Duodenal mucosa (tissue), 2 donors: ENCODE measurements around the gene CD3D.

ENCODE experiments used
- H3K27ac ChIP-seq: one replicate; pipeline ENCODE4 v1.7.0; 2013; ENCODE audit warnings: low read depth, low read length
- H3K27me3 ChIP-seq, 2 donors: one replicate each; pipeline ENCODE4 v1.7.0; 2013; ENCODE audit warnings: low read length in 2 of 2, control low read depth in 1 of 2; ENCODE audit not compliant: insufficient read depth in 2 of 2, control insufficient read depth in 1 of 2
- H3K36me3 ChIP-seq, 2 donors: one replicate each; pipeline ENCODE4 v1.7.0; 2013; ENCODE audit warnings: low read length in 2 of 2, control low read depth in 1 of 2; ENCODE audit not compliant: insufficient read depth in 2 of 2, control insufficient read depth in 1 of 2
- H3K4me1 ChIP-seq, 2 donors: one replicate each; pipeline ENCODE4 v1.7.0; 2013; ENCODE audit warnings: low read length in 2 of 2, control low read depth in 1 of 2; ENCODE audit not compliant: insufficient read depth in 2 of 2, control insufficient read depth in 1 of 2
- H3K4me3 ChIP-seq, 2 donors: one replicate each; pipeline ENCODE4 v1.7.0; 2013; ENCODE audit warnings: low read length in 2 of 2, low read depth in 1 of 2
- H3K9ac ChIP-seq, 2 donors: one replicate each; pipeline ENCODE4 v1.7.0; 2013; ENCODE audit warnings: low read length in 2 of 2, low read depth in 1 of 2
- H3K9me3 ChIP-seq, 2 donors: one replicate each; pipeline ENCODE4 v1.7.0; 2013; ENCODE audit warnings: low read length in 2 of 2, control low read depth in 1 of 2; ENCODE audit not compliant: control insufficient read depth in 1 of 2

CD3D gene

GRCh38 chr11:118341261-118341660 lies 1.2 kb downstream of the CD3D start:
- Histone ChIP-seq H3K27me3 (no peaks in the 10 kb centered on the region), H3K9me3 (no peaks in the 10 kb centered on the region), H3K27ac (no peak overlapping the region), H3K4me3 (peak overlapping the region; percentile 36 to 53), H3K4me1 (no peaks in the 10 kb centered on the region), H3K36me3 (no peaks in the 10 kb centered on the region), H3K9ac (peak overlapping the region in 1 of 2 donors; percentile 16)

- Histone ChIP-seq H3K4me1 (no peaks in the 10 kb centered on the region), H3K4me3 (peak overlapping the region; percentile 29 to 53), H3K27ac (no peak overlapping the region), H3K9ac (no peak overlapping the region), H3K9me3 (no peaks in the 10 kb centered on the region), H3K27me3 (no peaks in the 10 kb centered on the region), H3K36me3 (no peaks in the 10 kb centered on the region)
Observed at GRCh38 chr11:118340449-118340848, 2.1 kb downstream of the CD3D start.

- Histone ChIP-seq H3K36me3 (no peaks in the 10 kb centered on the region), H3K4me1 (no peaks in the 10 kb centered on the region), H3K9me3 (no peaks in the 10 kb centered on the region), H3K27me3 (no peaks in the 10 kb centered on the region), H3K9ac (no peak overlapping the region), H3K4me3 (peak overlapping the region in 1 of 2 donors; percentile 3), H3K27ac (peak overlapping the region; percentile 23)
Observed at GRCh38 chr11:118339281-118339961, 3.1 kb downstream of the CD3D start.

GRCh38 chr11:118338637-118339061 lies 3.9 kb downstream of the CD3D start:
- Histone ChIP-seq H3K9me3 (no peaks in the 10 kb centered on the region), H3K36me3 (no peaks in the 10 kb centered on the region), H3K27ac (no peak overlapping the region), H3K9ac (no peak overlapping the region), H3K4me1 (no peaks in the 10 kb centered on the region), H3K27me3 (no peaks in the 10 kb centered on the region), H3K4me3 (no peak overlapping the region)

- Histone ChIP-seq H3K4me3 (no peak overlapping the region), H3K27ac (no peak overlapping the region)
Observed at GRCh38 chr11:118334745-118335144, 7.8 kb downstream of the CD3D start.

GRCh38 chr11:118328745-118329144 lies 13.8 kb downstream of the CD3D start:
- Histone ChIP-seq H3K27ac (no peak overlapping the region), H3K4me3 (no peak overlapping the region), H3K36me3 (no peaks in the 10 kb centered on the region), H3K4me1 (no peaks in the 10 kb centered on the region), H3K27me3 (no peaks in the 10 kb centered on the region), H3K9me3 (no peaks in the 10 kb centered on the region), H3K9ac (no peak overlapping the region)

More at GRCh38 chr11:118334745-118335144, 7.8 kb downstream of the CD3D start:
- H3K9ac ChIP-seq, result no peak overlapping the region
- H3K9me3 ChIP-seq, result no peaks in the 10 kb centered on the region
- H3K36me3 ChIP-seq, result no peaks in the 10 kb centered on the region
- H3K4me1 ChIP-seq, result no peaks in the 10 kb centered on the region
- H3K27me3 ChIP-seq, result no peaks in the 10 kb centered on the region

- H3K27me3 ChIP-seq, result no peaks in the 10 kb centered on the region
- peaks cover 5 to 9% of the 10 kb centered on the region in 2 donors for H3K4me1 ChIP-seq
Observed at GRCh38 chr11:118325283-118325682, 17.2 kb downstream of the CD3D start.

GRCh38 chr11:118322721-118323120 lies 19.8 kb downstream of the CD3D start:
- Histone ChIP-seq H3K9me3 (no peaks in the 10 kb centered on the region), H3K9ac (no peak overlapping the region), H3K27me3 (no peaks in the 10 kb centered on the region), H3K36me3 (no peaks in the 10 kb centered on the region), H3K4me1 (peaks cover 18 to 20% of the 10 kb centered on the region in 2 donors), H3K27ac (no peak overlapping the region), H3K4me3 (no peak overlapping the region)

More at GRCh38 chr11:118325283-118325682, 17.2 kb downstream of the CD3D start:
- Histone ChIP-seq H3K27ac (no peak overlapping the region), H3K9me3 (no peaks in the 10 kb centered on the region), H3K9ac (no peak overlapping the region), H3K36me3 (no peaks in the 10 kb centered on the region), H3K4me3 (no peak overlapping the region)

GRCh38 chr11:118321386-118322082 lies 21.0 kb downstream of the CD3D start:
- no peaks in the 10 kb centered on the region for H3K36me3 ChIP-seq
- peak overlapping the region in 1 of 2 donors; percentile 3 for H3K4me3 ChIP-seq
- no peak overlapping the region for H3K27ac ChIP-seq
- no peaks in the 10 kb centered on the region for H3K27me3 ChIP-seq
- H3K9me3 ChIP-seq, result no peaks in the 10 kb centered on the region
- H3K4me1 ChIP-seq, result peaks cover 23 to 28% of the 10 kb centered on the region in 2 donors
- H3K9ac ChIP-seq, result no peak overlapping the region

- H3K4me3 ChIP-seq, result no peak overlapping the region
- no peaks in the 10 kb centered on the region for H3K27me3 ChIP-seq
- H3K27ac ChIP-seq, result no peak overlapping the region
- H3K9ac ChIP-seq, result no peak overlapping the region
- H3K4me1 ChIP-seq, result peaks cover 33 to 37% of the 10 kb centered on the region in 2 donors
- H3K9me3 ChIP-seq, result no peaks in the 10 kb centered on the region
- no peaks in the 10 kb centered on the region for H3K36me3 ChIP-seq
Observed at GRCh38 chr11:118320515-118320914, 22.0 kb downstream of the CD3D start.
